HEK293T (cell line): Measurements from ENCODE around the gene XRN2.

Experiments
- ARNT ChIP-seq: fragments of 450-650 bp; IDR thresholded peaks from 2 replicates; pipeline ENCODE4 v1.6.1; 2017; ENCODE audit warnings: mild to moderate bottlenecking
- BHLHE40 ChIP-seq: fragments of 450-650 bp; IDR thresholded peaks from 2 replicates; pipeline ENCODE4 v1.6.1; 2016; ENCODE audit warnings: mild to moderate bottlenecking, moderate library complexity, borderline replicate concordance
- CTBP1 ChIP-seq: fragments of 450-650 bp; IDR thresholded peaks from 2 replicates; pipeline ENCODE4 v1.6.1; 2016; ENCODE audit warnings: borderline replicate concordance
- ELF4 ChIP-seq: fragments of 450-650 bp; IDR thresholded peaks from 2 replicates; pipeline ENCODE4 v1.6.1; 2017; ENCODE audit warnings: antibody characterized with exemption
- FOXM1 ChIP-seq: fragments of 450-650 bp; IDR thresholded peaks from 2 replicates; pipeline ENCODE4 v1.6.1; 2017; ENCODE audit warnings: mild to moderate bottlenecking, borderline replicate concordance
- HDGF ChIP-seq: fragments of 450-650 bp; IDR thresholded peaks from 2 replicates; pipeline ENCODE4 v1.6.1; 2017; ENCODE audit warnings: antibody characterized with exemption, borderline replicate concordance
- L3MBTL2 ChIP-seq: fragments of 450-650 bp; conservative IDR thresholded peaks from 2 replicates; pipeline ENCODE4 v1.6.1; 2016; ENCODE audit warnings: mild to moderate bottlenecking
- NFRKB ChIP-seq: fragments of 450-650 bp; IDR thresholded peaks from 2 replicates; pipeline ENCODE4 v1.6.1; 2016; ENCODE audit warnings: mild to moderate bottlenecking, moderate library complexity
- SP1 ChIP-seq: fragments of 450-650 bp; IDR thresholded peaks from 2 replicates; pipeline ENCODE4 v1.6.1; 2017
- TARDBP ChIP-seq: fragments of 450-650 bp; IDR thresholded peaks from 2 replicates; pipeline ENCODE4 v1.6.1; 2016

GRCh38 chr20:21358737-21359136 lies 55.6 kb downstream of the XRN2 start:
- TF ChIP-seq TARDBP (no peak), L3MBTL2 (no peak), ELF4 (no peak), FOXM1 (no peak), BHLHE40 (no peak), SP1 (no peak), NFRKB (no peak), CTBP1 (no peak), HDGF (no peak), ARNT (no peak)
